ENCODE data around the gene THBS2.

DNA sequence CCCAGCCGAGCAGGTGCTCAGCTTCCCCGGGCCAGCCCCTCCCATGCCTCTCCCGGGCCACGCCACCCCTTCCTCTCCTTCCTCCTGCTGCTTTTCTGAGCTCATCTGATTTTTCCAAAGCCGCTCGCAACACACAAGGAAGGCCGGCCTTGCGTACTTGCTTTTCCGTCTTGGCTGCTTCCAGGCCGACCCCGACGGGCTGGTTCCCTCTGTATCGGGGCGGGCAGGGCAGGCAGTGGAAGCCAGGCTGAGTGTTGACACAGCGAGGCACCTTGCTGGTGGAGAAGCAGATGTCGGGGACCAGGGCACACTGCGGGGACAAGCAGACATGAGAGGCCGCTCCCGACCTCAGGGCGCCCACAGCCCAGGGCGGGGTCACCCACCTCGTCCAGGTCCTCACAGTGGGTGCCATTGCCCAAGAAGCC is 21.1 kb downstream of the THBS2 start:
- TF ChIP-seq CTCF (conservative IDR thresholded peaks at IDR 0.05 in 1 of 2, IDR thresholded peaks at IDR 0.05 in 1 of 2; ENCODE audit: low read depth in 1 of 2, low read length in 2 of 2), result no peak
- TF ChIP-seq EZH2 (IDR thresholded peaks at IDR 0.05; ENCODE audit: low read length, missing control alignments), result no peak

Data from fibroblast of lung (primary cell).